NB4 (cell line): ENCODE data around the gene TRIM36.

Experiments used
- MYC ChIP-seq: IDR thresholded peaks from 2 replicates; pipeline ENCODE4 v1.6.1; 2011; ENCODE audit warnings: low read depth, low read length
- POLR2A ChIP-seq: IDR thresholded peaks from 2 replicates; pipeline ENCODE4 v1.6.1; 2011; ENCODE audit warnings: mild to moderate bottlenecking; ENCODE audit not compliant: insufficient read length; ENCODE audit errors: extremely low read depth
- TF ChIP-seq, protein P1 (sequence below): IDR thresholded peaks from one replicate; pipeline ENCODE4 v1.5.1; 2012; ENCODE audit warnings: low read depth, low read length
- TF ChIP-seq, protein P2 (sequence below): IDR thresholded peaks from 2 replicates; pipeline ENCODE4 v1.6.1; 2011; ENCODE audit warnings: low read depth, low read length

DNA sequence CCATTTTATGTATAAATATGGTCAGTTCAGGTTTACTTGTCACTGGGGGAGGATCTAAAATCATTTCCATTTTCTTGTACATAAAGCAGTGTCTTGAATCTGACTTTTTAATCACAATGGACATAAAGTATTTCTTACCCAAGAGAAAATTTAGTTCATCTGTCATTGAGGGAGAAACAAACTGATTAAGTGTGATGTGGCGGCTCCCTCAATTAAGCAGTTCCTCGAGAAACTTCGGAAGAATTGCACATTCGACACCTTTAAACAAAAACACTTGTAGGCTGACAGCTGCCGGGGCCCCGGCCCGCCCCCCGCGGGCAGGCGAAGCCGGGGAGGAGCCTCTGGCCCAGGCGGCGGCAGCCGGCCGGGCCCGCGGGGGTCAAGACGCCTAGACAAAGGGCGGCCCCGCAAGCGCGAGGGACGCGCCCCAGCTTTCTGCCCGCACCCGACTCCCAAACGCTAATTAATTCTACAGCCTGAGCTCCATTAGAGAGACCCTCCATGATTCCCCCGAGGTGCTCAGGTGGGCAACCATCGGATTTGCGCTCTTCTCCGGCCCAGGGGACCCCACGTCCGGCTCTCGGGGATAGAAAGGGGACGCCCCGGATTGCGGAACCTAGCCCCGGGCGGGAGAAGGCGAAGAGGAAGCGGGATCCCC, 750 bp downstream of the TRIM36 start:
- TF ChIP-seq, protein P1, sequence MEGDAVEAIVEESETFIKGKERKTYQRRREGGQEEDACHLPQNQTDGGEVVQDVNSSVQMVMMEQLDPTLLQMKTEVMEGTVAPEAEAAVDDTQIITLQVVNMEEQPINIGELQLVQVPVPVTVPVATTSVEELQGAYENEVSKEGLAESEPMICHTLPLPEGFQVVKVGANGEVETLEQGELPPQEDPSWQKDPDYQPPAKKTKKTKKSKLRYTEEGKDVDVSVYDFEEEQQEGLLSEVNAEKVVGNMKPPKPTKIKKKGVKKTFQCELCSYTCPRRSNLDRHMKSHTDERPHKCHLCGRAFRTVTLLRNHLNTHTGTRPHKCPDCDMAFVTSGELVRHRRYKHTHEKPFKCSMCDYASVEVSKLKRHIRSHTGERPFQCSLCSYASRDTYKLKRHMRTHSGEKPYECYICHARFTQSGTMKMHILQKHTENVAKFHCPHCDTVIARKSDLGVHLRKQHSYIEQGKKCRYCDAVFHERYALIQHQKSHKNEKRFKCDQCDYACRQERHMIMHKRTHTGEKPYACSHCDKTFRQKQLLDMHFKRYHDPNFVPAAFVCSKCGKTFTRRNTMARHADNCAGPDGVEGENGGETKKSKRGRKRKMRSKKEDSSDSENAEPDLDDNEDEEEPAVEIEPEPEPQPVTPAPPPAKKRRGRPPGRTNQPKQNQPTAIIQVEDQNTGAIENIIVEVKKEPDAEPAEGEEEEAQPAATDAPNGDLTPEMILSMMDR = no peak
- no peak for TF ChIP-seq POLR2A
- TF ChIP-seq, protein P2, sequence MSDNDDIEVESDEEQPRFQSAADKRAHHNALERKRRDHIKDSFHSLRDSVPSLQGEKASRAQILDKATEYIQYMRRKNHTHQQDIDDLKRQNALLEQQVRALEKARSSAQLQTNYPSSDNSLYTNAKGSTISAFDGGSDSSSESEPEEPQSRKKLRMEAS = no peak
- no peak for TF ChIP-seq MYC
